Measurements from ENCODE around the gene CLCN6.

The CLCN6 gene

DNA sequence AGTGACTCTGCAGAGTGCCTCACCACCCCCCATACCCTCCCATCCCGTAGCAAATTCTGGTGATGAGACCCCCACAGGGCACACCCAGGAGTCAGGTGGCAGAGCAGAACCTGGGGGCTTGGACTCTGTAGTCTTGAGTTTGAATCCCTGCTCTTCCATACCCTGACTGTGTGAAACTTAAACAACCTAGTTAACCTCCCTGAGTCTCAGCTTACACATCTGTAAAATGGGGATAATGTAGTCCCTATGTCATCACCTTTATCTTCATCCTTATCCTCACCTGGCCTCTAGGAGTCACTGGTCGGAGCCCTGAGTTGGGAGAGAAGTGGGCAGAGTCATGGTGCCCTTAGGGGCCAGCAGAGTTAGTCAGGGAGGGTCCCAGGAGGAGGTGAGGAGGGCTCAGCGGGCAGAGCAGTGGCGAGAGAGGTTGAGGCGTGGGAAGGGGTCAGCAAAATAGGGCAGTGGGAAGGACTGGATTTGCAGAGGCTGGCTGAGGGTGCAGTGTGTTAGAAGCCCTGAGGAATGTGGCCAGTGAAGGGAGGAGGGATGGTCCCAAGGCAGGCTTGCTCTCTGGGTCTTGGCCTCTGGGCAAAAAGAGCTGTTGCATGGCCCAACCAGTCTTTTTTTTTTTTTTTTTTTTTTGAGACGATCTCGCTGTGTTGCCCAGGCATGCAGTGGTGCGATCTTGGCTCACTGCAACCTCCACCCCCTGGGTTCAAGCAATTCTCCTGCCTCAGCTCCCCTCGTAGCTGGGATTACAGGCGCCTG lies 25.4 kb upstream of the CLCN6 start:
- no peak for DNase-seq (ENCODE audit: low read depth)
- TF ChIP-seq, protein P1, sequence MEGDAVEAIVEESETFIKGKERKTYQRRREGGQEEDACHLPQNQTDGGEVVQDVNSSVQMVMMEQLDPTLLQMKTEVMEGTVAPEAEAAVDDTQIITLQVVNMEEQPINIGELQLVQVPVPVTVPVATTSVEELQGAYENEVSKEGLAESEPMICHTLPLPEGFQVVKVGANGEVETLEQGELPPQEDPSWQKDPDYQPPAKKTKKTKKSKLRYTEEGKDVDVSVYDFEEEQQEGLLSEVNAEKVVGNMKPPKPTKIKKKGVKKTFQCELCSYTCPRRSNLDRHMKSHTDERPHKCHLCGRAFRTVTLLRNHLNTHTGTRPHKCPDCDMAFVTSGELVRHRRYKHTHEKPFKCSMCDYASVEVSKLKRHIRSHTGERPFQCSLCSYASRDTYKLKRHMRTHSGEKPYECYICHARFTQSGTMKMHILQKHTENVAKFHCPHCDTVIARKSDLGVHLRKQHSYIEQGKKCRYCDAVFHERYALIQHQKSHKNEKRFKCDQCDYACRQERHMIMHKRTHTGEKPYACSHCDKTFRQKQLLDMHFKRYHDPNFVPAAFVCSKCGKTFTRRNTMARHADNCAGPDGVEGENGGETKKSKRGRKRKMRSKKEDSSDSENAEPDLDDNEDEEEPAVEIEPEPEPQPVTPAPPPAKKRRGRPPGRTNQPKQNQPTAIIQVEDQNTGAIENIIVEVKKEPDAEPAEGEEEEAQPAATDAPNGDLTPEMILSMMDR (IDR thresholded peaks at IDR 0.05; ENCODE audit: low read depth, low read length) = no peak
- TF ChIP-seq, protein P2, sequence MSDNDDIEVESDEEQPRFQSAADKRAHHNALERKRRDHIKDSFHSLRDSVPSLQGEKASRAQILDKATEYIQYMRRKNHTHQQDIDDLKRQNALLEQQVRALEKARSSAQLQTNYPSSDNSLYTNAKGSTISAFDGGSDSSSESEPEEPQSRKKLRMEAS (IDR thresholded peaks at IDR 0.05; ENCODE audit: low read depth, low read length) = no peak
- no peak for TF ChIP-seq POLR2A (IDR thresholded peaks at IDR 0.05; ENCODE audit: extremely low read depth, insufficient read length)
- no peak for TF ChIP-seq MYC (IDR thresholded peaks at IDR 0.05; ENCODE audit: low read depth, low read length)
- H3K4me3 ChIP-seq (ENCODE audit: low read depth, low read length) = no peak overlapping the region

DNA sequence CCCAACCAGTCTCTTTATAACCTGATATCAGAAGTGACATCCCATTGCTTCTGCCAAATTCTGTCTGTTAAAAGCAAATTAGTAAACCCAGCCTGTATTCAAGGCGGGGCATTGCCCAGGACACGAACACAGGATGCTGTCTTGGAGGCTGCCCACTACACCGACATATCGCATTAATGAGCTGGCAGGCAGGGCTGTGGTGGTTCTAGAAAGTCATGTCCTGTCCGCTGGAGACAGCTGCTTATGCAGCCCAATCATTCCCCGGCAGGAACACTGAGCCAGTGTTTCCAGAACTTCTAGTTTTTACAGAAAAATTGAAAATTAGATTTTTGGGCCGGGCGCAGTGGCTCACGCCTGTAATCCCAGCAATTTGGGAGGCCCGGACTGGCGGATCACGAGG lies 24.7 kb upstream of the CLCN6 start:
- no peak for DNase-seq (ENCODE audit: low read depth)
- no peak overlapping the region for H3K4me3 ChIP-seq (ENCODE audit: low read depth, low read length)
- TF ChIP-seq MYC (IDR thresholded peaks at IDR 0.05; ENCODE audit: low read depth, low read length) (no peak), POLR2A (IDR thresholded peaks at IDR 0.05; ENCODE audit: extremely low read depth, insufficient read length) (no peak)
- TF ChIP-seq, protein P1 (IDR thresholded peaks at IDR 0.05; ENCODE audit: low read depth, low read length) = no peak
- TF ChIP-seq, protein P2 (IDR thresholded peaks at IDR 0.05; ENCODE audit: low read depth, low read length) = no peak

DNA sequence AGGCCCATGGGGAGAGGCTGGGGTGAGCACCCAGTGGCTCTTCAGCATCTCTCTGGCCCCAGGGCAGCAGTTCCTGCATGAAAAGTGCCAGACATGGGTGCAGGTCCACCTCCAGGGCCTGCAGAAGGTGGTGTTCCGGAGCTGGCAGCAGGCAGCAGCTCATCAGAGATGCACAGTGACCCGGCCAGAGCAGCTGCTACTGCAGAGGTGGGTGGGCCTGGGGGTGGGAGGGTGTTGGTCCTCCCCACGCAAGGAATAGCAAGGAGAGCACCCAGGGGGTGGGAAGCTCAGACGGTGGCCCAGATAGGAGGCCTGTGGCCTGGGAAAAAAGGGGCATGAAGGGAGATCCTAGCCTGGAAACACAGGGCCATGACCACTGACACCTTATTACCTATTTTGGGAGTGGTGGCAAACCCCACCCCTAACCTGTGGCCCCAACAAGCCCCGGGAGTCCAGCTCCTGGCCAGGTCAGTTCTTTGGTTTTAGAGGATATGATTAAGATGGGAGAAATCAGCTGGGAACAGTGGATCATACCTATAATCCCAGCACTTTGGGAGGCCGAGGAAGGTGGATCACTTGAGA lies 23.8 kb upstream of the CLCN6 start:
- TF ChIP-seq, protein P2 (IDR thresholded peaks at IDR 0.05; ENCODE audit: low read depth, low read length) = no peak
- TF ChIP-seq, protein P1 (IDR thresholded peaks at IDR 0.05; ENCODE audit: low read depth, low read length) = no peak
- TF ChIP-seq MYC (IDR thresholded peaks at IDR 0.05; ENCODE audit: low read depth, low read length) (no peak), POLR2A (IDR thresholded peaks at IDR 0.05; ENCODE audit: extremely low read depth, insufficient read length) (no peak)
- no peak for DNase-seq (ENCODE audit: low read depth)
- no peak overlapping the region for H3K4me3 ChIP-seq (ENCODE audit: low read depth, low read length)

DNA sequence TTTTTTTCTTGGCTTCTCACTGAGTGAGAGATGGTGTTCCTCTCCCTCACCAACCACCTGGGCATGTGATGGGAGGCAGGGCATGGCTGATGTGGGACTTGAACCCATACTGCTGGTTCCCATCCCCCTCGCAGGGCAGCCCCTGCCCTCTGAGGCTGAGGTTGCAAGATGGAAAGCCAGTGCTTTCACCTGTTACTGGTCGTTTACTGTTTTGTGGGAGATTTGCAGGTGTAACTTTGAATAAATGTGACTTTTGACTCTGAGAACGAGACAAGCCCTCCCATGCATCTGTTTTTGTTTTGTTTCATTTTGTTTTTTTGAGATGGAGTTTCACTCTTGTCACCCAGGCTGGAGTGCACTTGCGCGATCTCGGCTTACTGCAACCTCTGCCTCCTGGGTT lies 22.4 kb upstream of the CLCN6 start:
- TF ChIP-seq POLR2A (IDR thresholded peaks at IDR 0.05; ENCODE audit: extremely low read depth, insufficient read length) = no peak
- no peak for TF ChIP-seq MYC (IDR thresholded peaks at IDR 0.05; ENCODE audit: low read depth, low read length)
- TF ChIP-seq, protein P1 (IDR thresholded peaks at IDR 0.05; ENCODE audit: low read depth, low read length) = no peak
- TF ChIP-seq, protein P2 (IDR thresholded peaks at IDR 0.05; ENCODE audit: low read depth, low read length) = no peak
- no peak overlapping the region for H3K4me3 ChIP-seq (ENCODE audit: low read depth, low read length)
- DNase-seq (ENCODE audit: low read depth) = no peak

DNA sequence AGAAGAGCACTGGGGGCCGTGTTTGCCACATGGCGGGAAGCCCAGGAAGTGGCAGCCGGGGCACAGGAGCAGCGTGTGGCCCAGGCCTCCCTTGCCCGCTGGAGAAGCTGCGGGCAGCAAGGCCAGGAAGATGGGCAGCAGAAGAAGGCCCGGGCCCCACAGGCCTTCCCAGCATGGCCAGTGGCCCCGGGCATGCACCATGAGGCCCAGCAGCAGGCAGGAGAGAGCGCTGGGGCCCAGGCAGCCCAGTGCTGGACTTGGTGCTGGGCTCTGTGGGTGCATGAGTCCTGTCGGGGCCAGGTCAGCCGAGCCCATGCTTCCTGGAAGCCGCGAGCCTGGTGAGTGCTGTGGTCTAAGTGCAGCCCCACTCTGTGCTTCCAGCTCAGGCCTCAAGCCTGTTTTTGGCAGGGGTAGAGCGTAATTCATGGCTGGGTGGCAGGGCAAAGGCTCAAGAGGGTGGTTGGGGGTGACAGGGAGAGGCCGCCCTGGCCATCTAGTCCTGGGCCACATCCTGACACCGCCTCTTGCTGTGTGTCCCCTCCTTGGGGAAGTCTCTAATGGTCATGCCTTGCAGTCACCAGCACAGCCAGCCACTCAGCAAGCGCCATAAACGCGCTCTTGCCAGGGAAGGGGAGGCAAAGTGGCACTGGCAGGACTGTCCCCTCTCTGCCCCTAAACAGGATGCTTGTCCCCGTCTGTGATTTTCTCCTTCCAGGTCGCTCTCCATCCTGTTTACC lies 21.6 kb upstream of the CLCN6 start:
- no peak overlapping the region for H3K4me3 ChIP-seq (ENCODE audit: low read depth, low read length)
- no peak for DNase-seq (ENCODE audit: low read depth)

More for the DNA sequence above, 21.6 kb upstream of the CLCN6 start:
- TF ChIP-seq, protein P1 (IDR thresholded peaks at IDR 0.05; ENCODE audit: low read depth, low read length) = no peak
- no peak for TF ChIP-seq POLR2A (IDR thresholded peaks at IDR 0.05; ENCODE audit: extremely low read depth, insufficient read length)
- no peak for TF ChIP-seq MYC (IDR thresholded peaks at IDR 0.05; ENCODE audit: low read depth, low read length)
- TF ChIP-seq, protein P2 (IDR thresholded peaks at IDR 0.05; ENCODE audit: low read depth, low read length) = no peak

Data from NB4 (cell line).